Neuronal stem cell (in vitro differentiated cells): Measurements from ENCODE around the gene PRKN.

Source experiments
- DNase-seq: peaks from one replicate; pipeline ENCODE4 v3.0.0-alpha.2; 2013; ENCODE audit warnings: low spot score
- H2AFZ ChIP-seq: one replicate; pipeline ENCODE4 v1.6.1; 2013; ENCODE audit warnings: mild to moderate bottlenecking, low read length, inconsistent platforms
- H2AK5ac ChIP-seq: 2 replicates; pipeline ENCODE4 v1.6.1; 2013; ENCODE audit warnings: low read depth, mild to moderate bottlenecking, inconsistent platforms, low read length, moderate library complexity, mixed read lengths
- H2BK120ac ChIP-seq: 2 replicates; pipeline ENCODE4 v1.6.1; 2013; ENCODE audit warnings: low read depth, mild to moderate bottlenecking, inconsistent platforms, low read length, moderate library complexity, mixed read lengths
- H2BK12ac ChIP-seq: one replicate; pipeline ENCODE4 v1.6.1; 2013; ENCODE audit warnings: low read length, inconsistent platforms
- H2BK15ac ChIP-seq: 2 replicates; pipeline ENCODE4 v1.6.1; 2013; ENCODE audit warnings: mild to moderate bottlenecking, low read length, inconsistent platforms, mixed read lengths
- H2BK5ac ChIP-seq: one replicate; pipeline ENCODE4 v1.6.1; 2013; ENCODE audit warnings: inconsistent platforms, mild to moderate bottlenecking, low read length, moderate library complexity
- H3K14ac ChIP-seq: one replicate; pipeline ENCODE4 v1.6.1; 2013; ENCODE audit warnings: low read length, inconsistent platforms
- H3K18ac ChIP-seq: 2 replicates; pipeline ENCODE4 v1.6.1; 2013; ENCODE audit warnings: low read length, inconsistent platforms
- H3K23ac ChIP-seq: 2 replicates; pipeline ENCODE4 v1.6.1; 2013; ENCODE audit warnings: low read depth, mild to moderate bottlenecking, mixed read lengths, low read length, inconsistent platforms; ENCODE audit not compliant: poor library complexity
- H3K27ac ChIP-seq: replicated peaks from 3 replicates; pipeline ENCODE4 v1.5.1; 2013; ENCODE audit warnings: low read length, inconsistent platforms
- H3K27me3 ChIP-seq, 3 experiments: 2 replicates each; pipeline ENCODE4 v1.6.1; 2013; ENCODE audit warnings: low read length in 3 of 3, mild to moderate bottlenecking in 2 of 3, inconsistent platforms in 1 of 3, low read depth in 1 of 3, mixed read lengths in 1 of 3, moderate library complexity in 1 of 3; ENCODE audit not compliant: control insufficient read depth in 3 of 3, insufficient read depth in 3 of 3
- H3K36me3 ChIP-seq, 2 donors: replicated peaks in 1 of 2; 2 replicates each; pipeline ENCODE4 v1.6.1; 2013; ENCODE audit warnings: low read length in 2 of 2; ENCODE audit not compliant: control insufficient read depth in 2 of 2, insufficient read depth in 2 of 2
- H3K4ac ChIP-seq: 2 replicates; pipeline ENCODE4 v1.6.1; 2013; ENCODE audit warnings: inconsistent platforms, mild to moderate bottlenecking, low read length, moderate library complexity
- H3K4me1 ChIP-seq, 2 donors: 1 replicate in 1 of 2; 2 replicates in 1 of 2; pipeline ENCODE4 v1.6.1; 2013; ENCODE audit warnings: low read length in 2 of 2, low read depth in 1 of 2; ENCODE audit not compliant: control insufficient read depth in 2 of 2, insufficient read depth in 1 of 2
- H3K4me2 ChIP-seq: one replicate; pipeline ENCODE4 v1.6.1; 2013; ENCODE audit warnings: mild to moderate bottlenecking, low read length, inconsistent platforms; ENCODE audit not compliant: insufficient read depth, poor library complexity, severe bottlenecking
- H3K4me3 ChIP-seq, 2 donors: 2 replicates each; pipeline ENCODE4 v1.5.1; 2013; ENCODE audit warnings: low read length in 2 of 2, mild to moderate bottlenecking in 2 of 2, inconsistent platforms in 1 of 2, moderate library complexity in 1 of 2
- H3K79me1 ChIP-seq: one replicate; pipeline ENCODE4 v1.6.1; 2013; ENCODE audit warnings: low read depth, mild to moderate bottlenecking, inconsistent platforms, low read length, moderate library complexity
- H3K9ac ChIP-seq: one replicate; pipeline ENCODE4 v1.6.1; 2013; ENCODE audit warnings: mild to moderate bottlenecking, low read depth, low read length, inconsistent platforms; ENCODE audit not compliant: poor library complexity
- H3K9me3 ChIP-seq, 2 donors: replicated peaks in 1 of 2; 2 replicates each; pipeline versions ENCODE3 to v1.6.1; 2013; ENCODE audit warnings: low read length in 2 of 2, mild to moderate bottlenecking in 2 of 2, inconsistent platforms in 1 of 2, low read depth in 1 of 2, mixed read lengths in 1 of 2, moderate library complexity in 1 of 2; ENCODE audit not compliant: control insufficient read depth in 2 of 2, insufficient read depth in 1 of 2
- H4K8ac ChIP-seq: one replicate; pipeline ENCODE4 v1.6.1; 2013; ENCODE audit warnings: low read depth, mild to moderate bottlenecking, inconsistent platforms, low read length, moderate library complexity
- H4K91ac ChIP-seq: one replicate; pipeline ENCODE4 v1.6.1; 2013; ENCODE audit warnings: low read length, low read depth, mild to moderate bottlenecking, inconsistent platforms; ENCODE audit not compliant: poor library complexity
- WGBS, 2 donors: extraction: QIAGEN DNeasy Blood & Tissue Kit; methylation state at CpG; one replicate each; pipeline ENCODE4 v1.1.7; 2013; ENCODE audit warnings: missing lambda C conversion rate in 2 of 2, mixed read lengths in 1 of 2; ENCODE audit not compliant: insufficient read length in 2 of 2, insufficient replicate concordance in 1 of 2; ENCODE audit errors: extremely low coverage in 2 of 2; 5-methylcytosine and 5-hydroxymethylcytosine counted together

PRKN gene

GRCh38 chr6:161788531-161788930 lies 939.0 kb downstream of the PRKN start:
- no CpG with 5 or more reads among the region's 4 CpGs for WGBS, 2 donors

GRCh38 chr6:161772176-161772575 lies 955.4 kb downstream of the PRKN start:
- H2BK15ac ChIP-seq: no peak overlapping the region
- H3K27ac ChIP-seq: no peak overlapping the region
- no peak overlapping the region for H3K9ac ChIP-seq
- no peaks in the 10 kb centered on the region for H3K27me3 ChIP-seq
- no peak overlapping the region for H3K4me2 ChIP-seq
- no peaks in the 10 kb centered on the region for H3K36me3 ChIP-seq
- WGBS, 2 donors: no CpG with 5 or more reads among the region's 7 CpGs
- DNase-seq: no peak
- H3K9me3 ChIP-seq: no peaks in the 10 kb centered on the region
- no peak overlapping the region for H2BK120ac ChIP-seq
- H3K4me3 ChIP-seq: no peak overlapping the region
- no peak overlapping the region for H3K18ac ChIP-seq
- no peak overlapping the region for H3K4ac ChIP-seq
- H3K4me1 ChIP-seq: no peaks in the 10 kb centered on the region
- no peak overlapping the region for H2AK5ac ChIP-seq
- no peak overlapping the region for H4K8ac ChIP-seq
- no peaks in the 10 kb centered on the region for H3K79me1 ChIP-seq
- H3K23ac ChIP-seq: no peak overlapping the region
- H2BK12ac ChIP-seq: no peak overlapping the region
- no peak overlapping the region for H2AFZ ChIP-seq
- H4K91ac ChIP-seq: no peak overlapping the region
- no peak overlapping the region for H3K14ac ChIP-seq
- no peak overlapping the region for H2BK5ac ChIP-seq

More at GRCh38 chr6:161788531-161788930, 939.0 kb downstream of the PRKN start:
- no peaks in the 10 kb centered on the region for H3K79me1 ChIP-seq
- no peak overlapping the region for H2BK5ac ChIP-seq
- no peak for DNase-seq
- peaks cover 0 to 17% of the 10 kb centered on the region in 2 donors for H3K9me3 ChIP-seq
- H3K18ac ChIP-seq: no peak overlapping the region
- H2AK5ac ChIP-seq: no peak overlapping the region
- no peak overlapping the region for H3K4me2 ChIP-seq
- no peak overlapping the region for H2BK15ac ChIP-seq
- no peak overlapping the region for H2AFZ ChIP-seq
- H3K27ac ChIP-seq: no peak overlapping the region
- no peak overlapping the region for H3K14ac ChIP-seq
- H2BK120ac ChIP-seq: no peak overlapping the region
- no peak overlapping the region for H2BK12ac ChIP-seq
- H3K36me3 ChIP-seq: no peaks in the 10 kb centered on the region
- H3K27me3 ChIP-seq: no peaks in the 10 kb centered on the region
- no peak overlapping the region for H4K91ac ChIP-seq
- no peak overlapping the region for H3K9ac ChIP-seq
- H3K4me3 ChIP-seq: no peak overlapping the region
- H4K8ac ChIP-seq: no peak overlapping the region
- H3K4me1 ChIP-seq: peaks cover 0 to 2% of the 10 kb centered on the region in 2 donors
- H3K23ac ChIP-seq: no peak overlapping the region
- H3K4ac ChIP-seq: no peak overlapping the region

DNA sequence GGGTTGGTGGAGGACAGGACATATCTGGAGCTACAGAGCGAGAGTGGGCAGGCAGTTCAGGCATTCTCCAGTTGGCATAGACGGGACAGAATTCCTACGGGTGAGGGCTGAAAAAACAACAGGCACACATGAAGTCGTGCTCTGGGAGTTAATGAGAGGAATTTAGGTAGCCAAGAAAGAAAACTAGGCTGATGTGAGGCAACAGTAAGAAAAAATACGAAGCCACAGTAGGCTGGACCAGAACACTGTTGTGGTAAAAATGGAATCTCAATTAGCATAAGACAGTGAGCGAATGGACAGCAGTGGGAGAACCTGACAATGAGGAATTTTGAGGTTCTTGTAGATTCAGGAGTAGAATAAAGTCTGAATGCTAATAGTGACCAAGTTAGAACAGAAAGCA lies 965.6 kb downstream of the PRKN start:
- H2BK5ac ChIP-seq: no peak overlapping the region

DNA sequence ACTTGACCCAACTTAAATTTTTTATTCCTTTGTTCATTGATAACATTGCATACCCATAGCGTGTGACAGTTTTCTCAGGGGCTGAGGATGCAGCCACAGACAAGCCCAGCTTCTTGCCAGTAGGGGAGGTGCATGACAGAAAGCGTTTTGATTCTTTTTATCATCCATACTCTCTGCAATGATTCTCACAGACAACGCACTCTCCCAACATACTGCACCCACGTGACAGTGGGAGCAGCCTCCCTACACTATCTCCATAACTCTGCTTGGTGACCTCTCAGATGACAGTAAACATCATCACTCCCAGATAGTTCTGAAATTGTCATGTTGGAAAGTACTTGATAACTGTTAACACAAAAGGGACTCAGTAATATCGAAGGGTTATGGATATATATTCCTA lies 972.5 kb downstream of the PRKN start:
- no peaks in the 10 kb centered on the region for H3K36me3 ChIP-seq
- no peak overlapping the region for H4K91ac ChIP-seq
- no peak overlapping the region for H2BK15ac ChIP-seq

More for the DNA sequence above, 965.6 kb downstream of the PRKN start:
- Histone ChIP-seq H4K91ac (no peak overlapping the region), H3K9ac (no peak overlapping the region), H3K18ac (no peak overlapping the region), H3K4me1 (no peaks in the 10 kb centered on the region), H3K27ac (no peak overlapping the region), H2BK120ac (no peak overlapping the region), H3K23ac (no peak overlapping the region), H3K36me3 (no peaks in the 10 kb centered on the region), H2BK12ac (no peak overlapping the region), H2AFZ (no peak overlapping the region), H4K8ac (no peak overlapping the region), H3K4me2 (no peak overlapping the region), H3K9me3 (no peaks in the 10 kb centered on the region), H3K14ac (no peak overlapping the region), H3K4me3 (no peak overlapping the region), H3K27me3 (no peaks in the 10 kb centered on the region), H3K4ac (no peak overlapping the region), H2BK15ac (no peak overlapping the region), H3K79me1 (no peaks in the 10 kb centered on the region), H2AK5ac (no peak overlapping the region)
- no CpG with 5 or more reads among the region's 6 CpGs for WGBS, 2 donors
- DNase-seq: no peak

More for the DNA sequence above, 972.5 kb downstream of the PRKN start:
- H3K27ac ChIP-seq: no peak overlapping the region
- no CpG with 5 or more reads among the region's 5 CpGs for WGBS, 2 donors
- no peak overlapping the region for H2AK5ac ChIP-seq
- no peaks in the 10 kb centered on the region for H3K9me3 ChIP-seq
- no peak overlapping the region for H3K4me3 ChIP-seq
- no peak for DNase-seq
- no peak overlapping the region for H4K8ac ChIP-seq
- H3K4me2 ChIP-seq: no peak overlapping the region
- no peak overlapping the region for H3K18ac ChIP-seq
- H3K4me1 ChIP-seq: no peaks in the 10 kb centered on the region
- H3K9ac ChIP-seq: no peak overlapping the region
- no peak overlapping the region for H2AFZ ChIP-seq
- H2BK12ac ChIP-seq: no peak overlapping the region
- H3K14ac ChIP-seq: no peak overlapping the region
- no peaks in the 10 kb centered on the region for H3K27me3 ChIP-seq
- no peaks in the 10 kb centered on the region for H3K79me1 ChIP-seq
- H2BK5ac ChIP-seq: no peak overlapping the region
- no peak overlapping the region for H3K4ac ChIP-seq
- H2BK120ac ChIP-seq: no peak overlapping the region
- no peak overlapping the region for H3K23ac ChIP-seq
